ENCODE results near the gene RHO. TPM values are rescaled to one million over a fixed set of nuclear protein-coding genes. Genes with fewer than 3 reads are reported as not detected.

The RHO gene
- total RNA-seq, 1 donor from 2014 or later, result not detected

GRCh38 chr3:129563850-129564535, 35.6 kb downstream of the RHO start:
- no peaks in the 10 kb centered on the region for H3K27me3 Mint-ChIP-seq (ENCODE audit: low read depth)
- peaks cover 7% of the 10 kb centered on the region for H3K4me1 Mint-ChIP-seq
- H3K27ac Mint-ChIP-seq (ENCODE audit: unreplicated experiment), result no peak overlapping the region
- DNase-seq (ENCODE audit: low read depth, low spot score), result no peak
- TF ChIP-seq CTCF (conservative IDR thresholded peaks at IDR 0.05), result no peak
- no peaks in the 10 kb centered on the region for H3K9me3 Mint-ChIP-seq
- H3K4me3 Mint-ChIP-seq, result no peak overlapping the region
- H3K36me3 Mint-ChIP-seq (ENCODE audit: low read depth), result no peaks in the 10 kb centered on the region

GRCh38 chr3:129564981-129565644, 36.7 kb downstream of the RHO start:
- Mint-ChIP-seq H3K27me3 (ENCODE audit: low read depth) (no peaks in the 10 kb centered on the region), H3K27ac (ENCODE audit: unreplicated experiment) (peak overlapping the region; percentile 62), H3K36me3 (ENCODE audit: low read depth) (no peaks in the 10 kb centered on the region), H3K4me3 (no peak overlapping the region), H3K4me1 (peaks cover 7% of the 10 kb centered on the region), H3K9me3 (no peaks in the 10 kb centered on the region)
- no peak for DNase-seq (ENCODE audit: low read depth, low spot score)
- TF ChIP-seq CTCF (conservative IDR thresholded peaks at IDR 0.05), result no peak

GRCh38 chr3:129565902-129566301, 37.5 kb downstream of the RHO start:
- Mint-ChIP-seq H3K36me3 (ENCODE audit: low read depth) (no peaks in the 10 kb centered on the region), H3K4me1 (peaks cover under 1% of the 10 kb centered on the region), H3K27me3 (ENCODE audit: low read depth) (no peaks in the 10 kb centered on the region), H3K27ac (ENCODE audit: unreplicated experiment) (no peak overlapping the region), H3K9me3 (no peaks in the 10 kb centered on the region), H3K4me3 (no peak overlapping the region)
- no peak for TF ChIP-seq CTCF (conservative IDR thresholded peaks at IDR 0.05)
- no peak for DNase-seq (ENCODE audit: low read depth, low spot score)

- H3K4me1 Mint-ChIP-seq, result no peaks in the 10 kb centered on the region
Measured at GRCh38 chr3:129567176-129567705, 38.8 kb downstream of the RHO start.

GRCh38 chr3:129567939-129568338, 39.5 kb downstream of the RHO start:
- no peak for TF ChIP-seq CTCF (conservative IDR thresholded peaks at IDR 0.05)
- Mint-ChIP-seq H3K9me3 (no peaks in the 10 kb centered on the region), H3K27me3 (ENCODE audit: low read depth) (no peaks in the 10 kb centered on the region), H3K36me3 (ENCODE audit: low read depth) (no peaks in the 10 kb centered on the region), H3K27ac (ENCODE audit: unreplicated experiment) (no peak overlapping the region), H3K4me3 (no peak overlapping the region), H3K4me1 (no peaks in the 10 kb centered on the region)
- DNase-seq (ENCODE audit: low read depth, low spot score), result no peak

More at GRCh38 chr3:129567176-129567705, 38.8 kb downstream of the RHO start:
- TF ChIP-seq CTCF (conservative IDR thresholded peaks at IDR 0.05), result no peak
- Mint-ChIP-seq H3K4me3 (no peak overlapping the region), H3K36me3 (ENCODE audit: low read depth) (no peaks in the 10 kb centered on the region), H3K27ac (ENCODE audit: unreplicated experiment) (no peak overlapping the region), H3K27me3 (ENCODE audit: low read depth) (no peaks in the 10 kb centered on the region), H3K9me3 (no peaks in the 10 kb centered on the region)
- no peak for DNase-seq (ENCODE audit: low read depth, low spot score)

All from neural crest cell (in vitro differentiated cells).